ENCODE results near the gene ATG7. TPM values are rescaled to one million over a fixed set of nuclear protein-coding genes. Genes with fewer than 3 reads are reported as not detected.

ATG7 gene
- total RNA-seq, 2 donors from 2014 or later, result 34.0 to 36.9 TPM

DNA sequence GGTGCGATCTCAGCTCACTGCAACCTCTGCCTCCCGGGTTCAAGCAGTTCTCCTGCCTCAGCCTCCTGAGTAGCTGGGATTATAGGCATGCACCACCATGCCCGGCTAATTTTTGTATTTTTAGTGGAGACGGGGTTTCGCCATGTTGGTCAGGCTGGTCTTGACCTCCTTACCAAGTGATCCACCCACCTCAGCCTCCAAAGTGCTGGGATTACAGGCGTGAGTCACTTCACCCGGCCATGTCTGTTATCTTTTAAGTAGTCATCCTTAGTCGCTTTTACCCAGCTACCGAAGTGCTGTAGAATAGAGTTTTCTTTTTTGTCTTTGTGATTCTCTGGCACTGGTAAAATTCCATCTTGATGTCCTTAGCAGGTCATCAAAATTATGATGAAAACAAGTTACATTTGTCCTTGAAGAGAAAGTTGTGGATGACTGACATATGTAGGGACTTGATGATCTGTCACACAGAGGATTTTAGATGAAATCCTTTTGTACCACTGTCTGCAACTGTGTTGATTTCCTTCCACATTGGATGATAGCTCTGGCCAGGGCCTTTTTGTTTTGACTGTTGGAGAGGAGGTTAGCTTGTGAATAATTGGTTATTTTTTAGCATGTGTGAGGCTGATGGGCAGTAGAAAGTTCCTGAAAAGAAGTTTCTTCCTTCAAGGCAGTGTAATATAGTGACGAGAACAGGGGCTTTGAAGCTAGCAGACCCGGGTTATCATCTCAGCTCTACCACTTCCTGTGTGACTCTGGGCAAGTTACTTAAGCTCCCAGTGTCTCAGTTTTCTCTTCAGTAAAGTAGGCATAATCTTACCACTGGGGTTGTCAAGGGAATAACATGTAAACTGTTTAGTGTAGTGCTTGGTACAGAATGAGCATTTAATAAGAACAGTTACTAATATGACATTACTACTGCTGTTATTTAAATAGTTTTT, 18.8 kb downstream of the ATG7 start:
- Mint-ChIP-seq H3K4me1 (peaks cover 39% of the 10 kb centered on the region), H3K36me3 (ENCODE audit: low read depth) (no peaks in the 10 kb centered on the region)
- no peak for DNase-seq

GRCh38 chr3:11291808-11292207, 19.6 kb downstream of the ATG7 start:
- Mint-ChIP-seq H3K4me3 (peak overlapping the region; percentile 80), H3K27me3 (no peaks in the 10 kb centered on the region), H3K4me1 (peaks cover 46% of the 10 kb centered on the region), H3K27ac (peak overlapping the region; percentile 95), H3K36me3 (ENCODE audit: low read depth) (peaks cover 5% of the 10 kb centered on the region)
- ATAC-seq, result no peak
- H3K9me3 ChIP-seq (ENCODE audit: control insufficient read depth, low read length, poor library complexity, severe bottlenecking), result no peaks in the 10 kb centered on the region
- DNase-seq, result no peak

More for the DNA sequence above, 18.8 kb downstream of the ATG7 start:
- Mint-ChIP-seq H3K27me3 (no peaks in the 10 kb centered on the region), H3K4me3 (peak overlapping the region; percentile 80), H3K27ac (peak overlapping the region; percentile 95)
- no peaks in the 10 kb centered on the region for H3K9me3 ChIP-seq (ENCODE audit: control insufficient read depth, low read length, poor library complexity, severe bottlenecking)
- ATAC-seq, result peak; percentile 90

- no peak for DNase-seq
- no peaks in the 10 kb centered on the region for H3K27me3 Mint-ChIP-seq
- H3K4me3 Mint-ChIP-seq, result no peak overlapping the region
- no peak for ATAC-seq
- no peak overlapping the region for H3K27ac Mint-ChIP-seq
- peaks cover 7% of the 10 kb centered on the region for H3K36me3 Mint-ChIP-seq (ENCODE audit: low read depth)
- H3K9me3 ChIP-seq (ENCODE audit: control insufficient read depth, low read length, poor library complexity, severe bottlenecking), result no peaks in the 10 kb centered on the region
- H3K4me1 Mint-ChIP-seq, result peaks cover 10% of the 10 kb centered on the region
These were observed 24.9 kb downstream of the ATG7 start for GRCh38 chr3:11297126-11297525.

DNA sequence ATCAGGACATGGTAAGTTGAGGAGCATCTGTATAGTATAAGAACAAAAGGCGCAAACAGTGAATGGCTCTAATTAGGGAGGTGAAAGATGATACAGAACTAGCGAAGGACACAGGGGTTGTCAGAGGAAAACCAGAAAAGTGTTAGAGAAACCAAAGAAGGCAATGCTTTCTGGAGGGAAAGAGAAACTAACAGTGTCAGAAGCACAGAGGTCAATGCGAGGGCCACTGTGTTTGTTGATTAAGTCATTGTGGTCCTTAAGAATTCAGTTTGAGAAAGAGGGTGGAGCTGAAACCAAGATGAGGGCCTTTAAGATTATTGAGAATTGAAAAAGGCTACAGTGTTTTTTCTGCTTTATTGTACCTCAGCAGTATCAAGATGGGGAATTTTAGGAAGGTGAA, 28.8 kb downstream of the ATG7 start:
- DNase-seq (no peak), ATAC-seq (no peak)
- Mint-ChIP-seq H3K27me3 (no peaks in the 10 kb centered on the region), H3K4me1 (peaks cover 10% of the 10 kb centered on the region), H3K36me3 (ENCODE audit: low read depth) (peaks cover 11% of the 10 kb centered on the region), H3K4me3 (no peak overlapping the region), H3K27ac (peak overlapping the region; percentile 39)
- H3K9me3 ChIP-seq (ENCODE audit: control insufficient read depth, low read length, poor library complexity, severe bottlenecking), result no peaks in the 10 kb centered on the region

DNA sequence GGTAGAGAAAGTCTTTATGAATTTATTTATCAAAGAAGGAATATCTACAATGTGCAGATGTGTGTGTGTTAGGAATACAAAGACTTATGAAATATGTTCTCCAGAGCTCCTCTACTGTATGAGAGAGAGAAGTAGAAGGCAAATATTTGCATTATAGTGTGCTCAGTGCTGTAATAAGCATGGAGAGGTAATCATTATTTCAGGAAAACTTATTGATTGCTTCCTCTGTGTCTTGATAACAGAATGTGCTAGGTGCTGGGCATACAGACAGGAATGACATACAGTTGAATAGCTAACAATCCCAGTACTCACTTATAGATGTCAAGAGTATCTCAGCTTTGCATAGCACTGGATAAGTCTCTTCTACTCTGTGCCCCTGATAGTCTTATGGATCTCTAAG, 30.2 kb downstream of the ATG7 start:
- ATAC-seq (no peak), DNase-seq (no peak)
- no peak overlapping the region for H3K4me3 Mint-ChIP-seq
- H3K36me3 Mint-ChIP-seq (ENCODE audit: low read depth), result peaks cover 8% of the 10 kb centered on the region
- peaks cover 12% of the 10 kb centered on the region for H3K4me1 Mint-ChIP-seq
- H3K9me3 ChIP-seq (ENCODE audit: control insufficient read depth, low read length, poor library complexity, severe bottlenecking), result no peaks in the 10 kb centered on the region
- H3K27ac Mint-ChIP-seq, result no peak overlapping the region
- H3K27me3 Mint-ChIP-seq, result no peaks in the 10 kb centered on the region

DNA sequence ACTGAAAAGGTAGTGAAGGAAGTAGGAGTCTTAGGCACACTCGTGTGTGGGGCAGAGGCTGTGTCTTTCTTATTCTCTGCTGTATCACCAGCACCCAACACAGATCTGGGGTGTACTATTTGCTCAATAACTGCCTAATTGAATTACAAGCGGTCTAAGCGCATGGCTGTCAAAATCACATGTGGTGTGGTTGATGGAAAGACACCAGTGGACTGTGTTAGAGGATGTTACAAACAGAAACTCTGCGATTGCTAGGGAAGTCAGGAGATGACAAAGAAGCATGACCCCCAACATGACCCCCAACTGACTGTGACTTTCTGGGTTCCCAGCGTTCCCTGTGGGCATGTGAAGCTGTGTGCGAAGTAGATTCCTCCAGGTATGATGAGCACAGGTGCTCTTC, 32.0 kb downstream of the ATG7 start:
- no peak for ATAC-seq
- no peaks in the 10 kb centered on the region for H3K9me3 ChIP-seq (ENCODE audit: control insufficient read depth, low read length, poor library complexity, severe bottlenecking)
- no peaks in the 10 kb centered on the region for H3K27me3 Mint-ChIP-seq
- no peak overlapping the region for H3K27ac Mint-ChIP-seq
- no peak for DNase-seq
- H3K36me3 Mint-ChIP-seq (ENCODE audit: low read depth), result peaks cover 17% of the 10 kb centered on the region
- H3K4me1 Mint-ChIP-seq, result peaks cover 20% of the 10 kb centered on the region
- no peak overlapping the region for H3K4me3 Mint-ChIP-seq

DNA sequence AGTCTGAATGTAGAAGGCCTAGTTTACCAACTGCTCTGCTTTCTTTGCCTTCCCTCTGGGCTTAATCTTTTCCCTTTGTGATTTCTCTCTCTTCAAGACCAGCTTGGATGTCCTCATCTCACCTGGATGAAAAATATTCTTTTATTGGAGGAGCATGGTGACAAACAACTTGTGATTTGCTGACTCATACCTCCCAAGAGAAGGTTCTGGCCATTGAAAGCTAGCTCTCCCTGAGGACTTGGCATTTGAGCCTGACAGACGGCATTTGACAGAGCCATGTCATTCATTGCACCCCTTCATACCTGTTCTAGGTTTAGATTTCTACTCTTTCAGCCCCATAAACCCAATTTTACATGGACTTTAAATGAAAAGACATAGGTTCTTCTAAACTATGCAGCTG, 33.3 kb downstream of the ATG7 start:
- H3K4me3 Mint-ChIP-seq, result no peak overlapping the region
- peaks cover 17% of the 10 kb centered on the region for H3K36me3 Mint-ChIP-seq (ENCODE audit: low read depth)
- H3K9me3 ChIP-seq (ENCODE audit: control insufficient read depth, low read length, poor library complexity, severe bottlenecking), result no peaks in the 10 kb centered on the region
- ATAC-seq (no peak), DNase-seq (no peak)
- H3K4me1 Mint-ChIP-seq, result peaks cover 20% of the 10 kb centered on the region
- peak overlapping the region; percentile 61 for H3K27ac Mint-ChIP-seq
- no peaks in the 10 kb centered on the region for H3K27me3 Mint-ChIP-seq

- Mint-ChIP-seq H3K27me3 (no peaks in the 10 kb centered on the region), H3K4me3 (no peak overlapping the region), H3K4me1 (peaks cover 20% of the 10 kb centered on the region), H3K36me3 (ENCODE audit: low read depth) (peaks cover 15% of the 10 kb centered on the region), H3K27ac (peak overlapping the region; percentile 61)
- DNase-seq (no peak), ATAC-seq (peak; percentile 52)
- no peaks in the 10 kb centered on the region for H3K9me3 ChIP-seq (ENCODE audit: control insufficient read depth, low read length, poor library complexity, severe bottlenecking)
These were observed 34.8 kb downstream of the ATG7 start for GRCh38 chr3:11306817-11307589.

GRCh38 chr3:11307830-11308432, 35.7 kb downstream of the ATG7 start:
- Mint-ChIP-seq H3K27ac (peak overlapping the region; percentile 61), H3K36me3 (ENCODE audit: low read depth) (peaks cover 15% of the 10 kb centered on the region), H3K4me1 (peaks cover 20% of the 10 kb centered on the region), H3K4me3 (no peak overlapping the region), H3K27me3 (no peaks in the 10 kb centered on the region)
- DNase-seq (no peak), ATAC-seq (no peak)
- H3K9me3 ChIP-seq (ENCODE audit: control insufficient read depth, low read length, poor library complexity, severe bottlenecking), result no peaks in the 10 kb centered on the region

- Mint-ChIP-seq H3K4me3 (no peak overlapping the region), H3K36me3 (ENCODE audit: low read depth) (peaks cover 21% of the 10 kb centered on the region), H3K4me1 (peaks cover 19% of the 10 kb centered on the region), H3K27ac (no peak overlapping the region), H3K27me3 (no peaks in the 10 kb centered on the region)
- ATAC-seq, result no peak
- no peak for DNase-seq
- H3K9me3 ChIP-seq (ENCODE audit: control insufficient read depth, low read length, poor library complexity, severe bottlenecking), result no peaks in the 10 kb centered on the region
These were observed 38.1 kb downstream of the ATG7 start for GRCh38 chr3:11310258-11310657.

DNA sequence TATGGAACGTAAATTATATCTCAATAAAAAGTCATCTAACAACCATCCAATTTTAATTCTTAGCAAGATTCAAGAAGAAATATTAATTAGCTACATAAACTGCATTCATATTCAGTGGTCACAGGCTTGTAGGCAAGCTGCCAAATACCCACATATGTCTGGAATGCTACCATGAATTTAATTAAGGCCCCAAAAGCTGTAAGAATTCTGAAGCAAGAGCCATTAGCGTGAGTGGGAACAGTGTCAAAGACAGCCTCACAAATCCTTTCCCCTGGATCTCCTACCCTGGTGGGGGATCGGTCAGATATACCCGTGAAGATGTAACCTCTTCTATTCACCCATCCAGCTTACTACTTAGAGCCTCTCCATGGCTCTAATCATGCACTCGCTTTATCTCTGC, 40.0 kb downstream of the ATG7 start:
- no peak overlapping the region for H3K4me3 Mint-ChIP-seq
- H3K4me1 Mint-ChIP-seq, result peaks cover 11% of the 10 kb centered on the region
- no peaks in the 10 kb centered on the region for H3K27me3 Mint-ChIP-seq
- ATAC-seq (no peak), DNase-seq (no peak)
- peak overlapping the region; percentile 41 for H3K27ac Mint-ChIP-seq
- H3K9me3 ChIP-seq (ENCODE audit: control insufficient read depth, low read length, poor library complexity, severe bottlenecking), result no peaks in the 10 kb centered on the region
- H3K36me3 Mint-ChIP-seq (ENCODE audit: low read depth), result peaks cover 28% of the 10 kb centered on the region

GRCh38 chr3:11317300-11317699, 45.1 kb downstream of the ATG7 start:
- Mint-ChIP-seq H3K27ac (no peak overlapping the region), H3K4me1 (peaks cover 4% of the 10 kb centered on the region), H3K4me3 (no peak overlapping the region), H3K27me3 (no peaks in the 10 kb centered on the region), H3K36me3 (ENCODE audit: low read depth) (peaks cover 33% of the 10 kb centered on the region)
- ATAC-seq, result no peak
- DNase-seq, result no peak
- no peaks in the 10 kb centered on the region for H3K9me3 ChIP-seq (ENCODE audit: control insufficient read depth, low read length, poor library complexity, severe bottlenecking)

- Mint-ChIP-seq H3K4me1 (peaks cover 4% of the 10 kb centered on the region), H3K36me3 (ENCODE audit: low read depth) (peaks cover 18% of the 10 kb centered on the region), H3K27me3 (no peaks in the 10 kb centered on the region), H3K4me3 (no peak overlapping the region), H3K27ac (no peak overlapping the region)
- no peak for ATAC-seq
- no peaks in the 10 kb centered on the region for H3K9me3 ChIP-seq (ENCODE audit: control insufficient read depth, low read length, poor library complexity, severe bottlenecking)
- DNase-seq, result no peak
These were observed 50.7 kb downstream of the ATG7 start for GRCh38 chr3:11322931-11323330.
